DMS 273 treated with DMSO at 0.1 percent for 48 hours (cell line): ENCODE measurements around the gene ZNF212.
"Not testable (repeated sequence)": the region's sequence is repeated elsewhere in the genome, so short reads cannot be mapped to it uniquely, and the experiment has no call there.

Source experiments
- DNase-seq: peaks from one replicate; lab custom pipeline; 2025; lab: John Stamatoyannopoulos, UW

Gene ZNF212

GRCh38 chr7:149218469-149219420, 20.7 kb upstream of the ZNF212 start:
- no peak for DNase-seq

- DNase-seq: no peak
These were observed 18.9 kb upstream of the ZNF212 start for GRCh38 chr7:149220534-149220933.

GRCh38 chr7:149223176-149223575, 16.3 kb upstream of the ZNF212 start:
- no peak for DNase-seq

GRCh38 chr7:149223761-149224160, 15.7 kb upstream of the ZNF212 start:
- no peak for DNase-seq

- no peak for DNase-seq
These were observed 15.1 kb upstream of the ZNF212 start for GRCh38 chr7:149224352-149224751.

- no peak for DNase-seq
These were observed 14.3 kb upstream of the ZNF212 start for GRCh38 chr7:149225106-149225505.

GRCh38 chr7:149225656-149226055, 13.8 kb upstream of the ZNF212 start:
- no peak for DNase-seq

- DNase-seq: not testable (repeated sequence)
These were observed 13.1 kb upstream of the ZNF212 start for GRCh38 chr7:149226366-149226765.

- no peak for DNase-seq
These were observed 12.5 kb upstream of the ZNF212 start for GRCh38 chr7:149226840-149227494.

GRCh38 chr7:149228831-149229471, 10.5 kb upstream of the ZNF212 start:
- DNase-seq: no peak

- no peak for DNase-seq
These were observed 9.9 kb upstream of the ZNF212 start for GRCh38 chr7:149229526-149229925.

- DNase-seq: no peak
These were observed 7.1 kb upstream of the ZNF212 start for GRCh38 chr7:149232362-149232761.

- DNase-seq: not testable (repeated sequence)
These were observed 5.7 kb upstream of the ZNF212 start for GRCh38 chr7:149233655-149234204.

GRCh38 chr7:149237502-149237901, 1.9 kb upstream of the ZNF212 start:
- no peak for DNase-seq

- DNase-seq: no peak
These were observed 1.4 kb upstream of the ZNF212 start for GRCh38 chr7:149238051-149238450.

GRCh38 chr7:149240637-149241036, 1.2 kb downstream of the ZNF212 start:
- DNase-seq: no peak

- no peak for DNase-seq
These were observed 2.2 kb downstream of the ZNF212 start for GRCh38 chr7:149241696-149242095.

- no peak for DNase-seq
These were observed 5.8 kb downstream of the ZNF212 start for GRCh38 chr7:149245244-149245643.

GRCh38 chr7:149245744-149246143, 6.3 kb downstream of the ZNF212 start:
- no peak for DNase-seq

- DNase-seq: no peak
These were observed 9.3 kb downstream of the ZNF212 start for GRCh38 chr7:149248777-149249176.

- not testable (repeated sequence) for DNase-seq
These were observed 10.7 kb downstream of the ZNF212 start for GRCh38 chr7:149250151-149250550.

- DNase-seq: not testable (repeated sequence)
These were observed 12.1 kb downstream of the ZNF212 start for GRCh38 chr7:149251518-149251917.
